Right lobe of liver (tissue), 6 donors: Measurements from ENCODE around the gene PIH1D2. TPM values are rescaled to one million over a fixed set of nuclear protein-coding genes. Genes with fewer than 3 reads are reported as not detected.
"Not testable (repeated sequence)": the region's sequence is repeated elsewhere in the genome, so short reads cannot be mapped to it uniquely, and the experiment has no call there.

Experiments used
- ATAC-seq, 4 donors: fragments of 200-7000 bp; cut with Tn5 transposase; one replicate each; pipeline ENCODE4 v1.9.1; 2020; ENCODE audit warnings: mild to moderate bottlenecking in 4 of 4, moderate library complexity in 4 of 4
- DNase-seq, 3 donors: peaks; one replicate each; pipeline ENCODE4 v3.0.0-alpha.2; 2020
- H3K27ac ChIP-seq, 3 donors: fragments of 200-600 bp; one replicate each; pipeline ENCODE4 v1.8.0; 2022
- H3K27me3 ChIP-seq, 2 donors: fragments of 200-600 bp; one replicate each; pipeline ENCODE4 v1.8.0; 2022
- H3K36me3 ChIP-seq, 4 donors: fragments of 200-600 bp; sonication (generic) in 1 of 4; one replicate each; pipeline versions ENCODE4 v1.5.1 to v1.8.0; 2017 to 2022; ENCODE audit warnings: control low read depth in 1 of 4
- H3K4me1 ChIP-seq, 4 donors: fragments of 200-600 bp; sonication (generic) in 1 of 4; one replicate each; pipeline versions ENCODE4 v1.5.1 to v1.8.0; 2017 to 2022; ENCODE audit warnings: control low read depth in 1 of 4
- H3K4me3 ChIP-seq, 3 donors: fragments of 200-600 bp; one replicate each; pipeline ENCODE4 v1.8.0; 2022
- H3K9me3 ChIP-seq, 4 donors: fragments of 200-600 bp; sonication (generic) in 1 of 4; one replicate each; pipeline versions ENCODE4 v1.5.1 to v1.8.0; 2017 to 2022; ENCODE audit warnings: control low read depth in 1 of 4
- CTCF ChIP-seq, 4 donors: fragments of 200-600 bp in 3 of 4; fragments of 450-650 bp in 1 of 4; IDR thresholded peaks; one replicate each; pipeline versions ENCODE4 v1.5.1 to v1.8.0; 2016 to 2022; ENCODE audit warnings: antibody characterized with exemption in 4 of 4, mild to moderate bottlenecking in 2 of 4
- POLR2A ChIP-seq: fragments of 450-650 bp; IDR thresholded peaks from one replicate; pipeline ENCODE4 v1.6.1; 2017; ENCODE audit warnings: antibody characterized with exemption, mild to moderate bottlenecking
- WGBS: methylation state at CpG from one replicate; pipeline ENCODE4 v1.1.6; 2018; ENCODE audit warnings: low coverage, low lambda C conversion rate; ENCODE audit not compliant: insufficient coverage; ENCODE audit errors: missing lambda C conversion rate; 5-methylcytosine and 5-hydroxymethylcytosine counted together
- intact Hi-C, 2 donors: fragments of 100-400 bp; cut with DNase I; formaldehyde crosslinking; loops; one replicate each; pipeline versions ENCODE4 v1.11.2 to v1.14.1; 2022
- total RNA-seq, 6 experiments: library from RNA; depleted of rRNA in 2 of 6; stranded (reverse); fragments of >200 nt in 2 of 6; fragmentation: NEBNext Ultra II Directional in 3 of 6; extraction: Animal tissue kit (Norgen Biotek cat#: 25700) in 3 of 6; gene quantifications; one replicate each; pipeline versions ENCODE4 v1.1.0 to v1.2.4, GENCODE V29; 2016 to 2023
- donor health status: DM: no; HTN: yes; CAD: no.
- donor health status: DM: no; HTN: no; CAD: no.
- donor health status: DM: no; HTN: no; CAD: no.
- donor health status: DM: no; HTN: yes; CAD: no.
- donor health status: DM: no; HTN: yes; CAD: no.

Gene PIH1D2
- total RNA-seq, 6 experiments from 2014 or later: 0.37 to 0.80 (median 0.37) TPM

DNA sequence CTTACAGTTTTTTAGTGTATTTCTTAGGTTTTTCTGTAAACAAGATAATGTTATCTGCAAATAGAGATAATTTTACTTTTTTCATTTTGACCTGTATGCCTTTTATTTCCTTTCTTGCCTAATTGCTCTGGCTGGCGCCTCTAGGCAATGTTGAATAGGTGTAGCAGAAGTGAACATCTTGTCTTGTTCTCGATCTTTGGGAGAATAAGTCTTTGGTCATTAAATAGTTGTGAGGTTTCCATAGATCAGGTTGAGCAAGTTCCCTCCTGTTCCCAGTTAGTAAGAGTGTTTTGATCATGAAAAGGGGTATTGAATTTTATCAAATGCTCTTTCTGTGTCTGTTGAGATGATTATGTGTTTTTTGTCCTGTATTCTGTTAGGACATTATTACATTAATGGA, 24.0 kb downstream of the PIH1D2 start:
- Histone ChIP-seq H3K4me1 (no peaks in the 10 kb centered on the region), H3K9me3 (no peaks in the 10 kb centered on the region), H3K27ac (no peak overlapping the region), H3K36me3 (peaks cover 5 to 69% (median 30%) of the 10 kb centered on the region in 4 donors), H3K4me3 (no peak overlapping the region), H3K27me3 (no peaks in the 10 kb centered on the region)
- DNase-seq: no peak
- no peak for ATAC-seq
- 50% methylated on average over 2 of the region's 2 CpGs for WGBS
- TF ChIP-seq CTCF (IDR thresholded peaks at IDR 0.05) (no peak), POLR2A (no peak)
- intact Hi-C loops: no loop called here

DNA sequence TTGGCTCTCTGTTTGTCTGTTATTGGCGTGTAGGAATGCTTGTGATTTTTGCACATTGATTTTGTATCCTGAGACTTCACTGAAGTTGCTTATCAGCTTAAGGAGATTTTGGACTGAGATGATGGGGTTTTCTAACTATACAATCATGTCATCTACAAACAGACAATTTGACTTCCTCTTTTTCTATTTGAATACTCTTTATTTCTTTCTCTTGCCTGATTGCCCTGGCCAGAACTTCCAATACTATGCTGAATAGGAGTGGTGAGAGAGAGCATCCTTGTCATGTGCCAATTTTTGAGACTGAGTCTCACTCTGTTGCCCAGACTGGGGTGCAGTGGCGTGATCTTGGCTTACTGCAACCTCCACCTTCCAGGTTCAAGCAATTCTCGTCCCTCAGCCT, 25.6 kb downstream of the PIH1D2 start:
- peaks cover 5 to 68% (median 24%) of the 10 kb centered on the region in 4 donors for H3K36me3 ChIP-seq
- H3K4me3 ChIP-seq, H3K4me1 ChIP-seq, ATAC-seq, H3K9me3 ChIP-seq, H3K27ac ChIP-seq, DNase-seq, intact Hi-C loops, H3K27me3 ChIP-seq: not testable (repeated sequence)
- WGBS: 92% methylated on average over 2 of the region's 3 CpGs

- H3K27me3 ChIP-seq, H3K9me3 ChIP-seq, intact Hi-C loops, H3K27ac ChIP-seq, ATAC-seq, H3K4me3 ChIP-seq, DNase-seq, H3K4me1 ChIP-seq: not testable (repeated sequence)
- H3K36me3 ChIP-seq: peaks cover 5 to 61% (median 17%) of the 10 kb centered on the region in 4 donors
- WGBS: 100% methylated on average over 2 of the region's 2 CpGs
These were observed 27.2 kb downstream of the PIH1D2 start for GRCh38 chr11:112046647-112047046.

- 92% methylated on average over 4 of the region's 4 CpGs for WGBS
- no peak overlapping the region for H3K27ac ChIP-seq
- H3K9me3 ChIP-seq: no peaks in the 10 kb centered on the region
- intact Hi-C loops: no loop called here
- H3K27me3 ChIP-seq: no peaks in the 10 kb centered on the region
- TF ChIP-seq CTCF (IDR thresholded peaks at IDR 0.05): no peak
- TF ChIP-seq POLR2A: no peak
- no peaks in the 10 kb centered on the region for H3K4me1 ChIP-seq
- H3K36me3 ChIP-seq: peaks cover 0 to 64% (median 12%) of the 10 kb centered on the region in 4 donors
- ATAC-seq (no peak), DNase-seq (no peak)
- no peak overlapping the region for H3K4me3 ChIP-seq
These were observed 28.9 kb downstream of the PIH1D2 start for GRCh38 chr11:112044961-112045360.

GRCh38 chr11:112042961-112043304, 30.9 kb downstream of the PIH1D2 start:
- no peak for ATAC-seq
- peaks cover 3 to 76% (median 19%) of the 10 kb centered on the region in 4 donors for H3K36me3 ChIP-seq
- H3K27me3 ChIP-seq: no peaks in the 10 kb centered on the region
- no peak for DNase-seq
- no peaks in the 10 kb centered on the region for H3K9me3 ChIP-seq
- WGBS: 100% methylated on average over 2 of the region's 2 CpGs
- no peak overlapping the region for H3K4me3 ChIP-seq
- TF ChIP-seq POLR2A: no peak
- TF ChIP-seq CTCF (IDR thresholded peaks at IDR 0.05): no peak
- intact Hi-C loops: no loop called here
- H3K27ac ChIP-seq: no peak overlapping the region
- H3K4me1 ChIP-seq: no peaks in the 10 kb centered on the region
